Right lobe of liver (tissue), 6 donors: ENCODE measurements around the gene PRDM16. TPM values are rescaled to one million over a fixed set of nuclear protein-coding genes. Genes with fewer than 3 reads are reported as not detected.

Source experiments
- ATAC-seq, 4 donors: fragments of 200-7000 bp; cut with Tn5 transposase; one replicate each; pipeline ENCODE4 v1.9.1; 2020; ENCODE audit warnings: mild to moderate bottlenecking in 4 of 4, moderate library complexity in 4 of 4
- DNase-seq, 3 donors: peaks; one replicate each; pipeline ENCODE4 v3.0.0-alpha.2; 2020
- H3K27ac ChIP-seq, 3 donors: fragments of 200-600 bp; one replicate each; pipeline ENCODE4 v1.8.0; 2022
- H3K27me3 ChIP-seq, 2 donors: fragments of 200-600 bp; one replicate each; pipeline ENCODE4 v1.8.0; 2022
- H3K36me3 ChIP-seq, 4 donors: fragments of 200-600 bp; sonication (generic) in 1 of 4; one replicate each; pipeline versions ENCODE4 v1.5.1 to v1.8.0; 2017 to 2022; ENCODE audit warnings: control low read depth in 1 of 4
- H3K4me1 ChIP-seq, 4 donors: fragments of 200-600 bp; sonication (generic) in 1 of 4; one replicate each; pipeline versions ENCODE4 v1.5.1 to v1.8.0; 2017 to 2022; ENCODE audit warnings: control low read depth in 1 of 4
- H3K4me3 ChIP-seq, 3 donors: fragments of 200-600 bp; one replicate each; pipeline ENCODE4 v1.8.0; 2022
- H3K9me3 ChIP-seq, 4 donors: fragments of 200-600 bp; sonication (generic) in 1 of 4; one replicate each; pipeline versions ENCODE4 v1.5.1 to v1.8.0; 2017 to 2022; ENCODE audit warnings: control low read depth in 1 of 4
- POLR2A ChIP-seq: fragments of 450-650 bp; IDR thresholded peaks from one replicate; pipeline ENCODE4 v1.6.1; 2017; ENCODE audit warnings: antibody characterized with exemption, mild to moderate bottlenecking
- WGBS: methylation state at CpG from one replicate; pipeline ENCODE4 v1.1.6; 2018; ENCODE audit warnings: low coverage, low lambda C conversion rate; ENCODE audit not compliant: insufficient coverage; ENCODE audit errors: missing lambda C conversion rate; 5-methylcytosine and 5-hydroxymethylcytosine counted together
- intact Hi-C, 2 donors: fragments of 100-400 bp; cut with DNase I; formaldehyde crosslinking; loops; one replicate each; pipeline versions ENCODE4 v1.11.2 to v1.14.1; 2022
- total RNA-seq, 6 experiments: library from RNA; depleted of rRNA in 2 of 6; stranded (reverse); fragments of >200 nt in 2 of 6; fragmentation: NEBNext Ultra II Directional in 3 of 6; extraction: Animal tissue kit (Norgen Biotek cat#: 25700) in 3 of 6; gene quantifications; one replicate each; pipeline versions ENCODE4 v1.1.0 to v1.2.4, GENCODE V29; 2016 to 2023
- TF ChIP-seq, protein P1 (sequence below), 4 donors: fragments of 200-600 bp in 3 of 4; fragments of 450-650 bp in 1 of 4; IDR thresholded peaks; one replicate each; pipeline versions ENCODE4 v1.5.1 to v1.8.0; 2016 to 2022; ENCODE audit warnings: antibody characterized with exemption in 4 of 4, mild to moderate bottlenecking in 2 of 4
- donor health status: DM: no; HTN: yes; CAD: no.
- donor health status: DM: no; HTN: no; CAD: no.
- donor health status: DM: no; HTN: no; CAD: no.
- donor health status: DM: no; HTN: yes; CAD: no.
- donor health status: DM: no; HTN: yes; CAD: no.

Gene PRDM16
- total RNA-seq, 6 experiments from 2014 or later = 0.06 to 0.75 (median 0.28) TPM

DNA sequence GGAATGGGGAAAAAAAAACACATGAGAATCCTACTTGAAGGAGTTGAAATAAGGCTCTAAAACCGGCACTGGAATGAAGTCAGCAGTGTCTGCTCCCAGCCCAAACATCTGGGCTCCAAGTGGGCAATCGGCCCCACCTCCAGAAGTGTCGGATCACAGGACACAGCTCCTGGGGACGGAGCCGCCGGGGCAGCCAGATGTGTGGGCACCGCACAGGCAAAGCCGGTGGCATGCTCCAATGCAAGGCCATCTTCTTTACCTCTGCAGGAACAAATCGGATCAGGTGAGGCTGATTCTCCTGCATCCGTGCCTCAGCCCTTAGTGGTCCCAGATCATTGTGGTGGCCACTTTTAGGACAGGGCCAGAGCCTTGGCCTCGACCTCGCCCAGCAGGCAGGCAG lies 156.7 kb downstream of the PRDM16 start:
- Histone ChIP-seq H3K27me3 (no peaks in the 10 kb centered on the region), H3K27ac (no peak overlapping the region), H3K4me3 (no peak overlapping the region), H3K9me3 (no peaks in the 10 kb centered on the region), H3K36me3 (no peaks in the 10 kb centered on the region), H3K4me1 (no peaks in the 10 kb centered on the region)
- WGBS = 0% methylated on average over 1 of the region's 12 CpGs
- DNase-seq (no peak), ATAC-seq (no peak)
- TF ChIP-seq, protein P1, sequence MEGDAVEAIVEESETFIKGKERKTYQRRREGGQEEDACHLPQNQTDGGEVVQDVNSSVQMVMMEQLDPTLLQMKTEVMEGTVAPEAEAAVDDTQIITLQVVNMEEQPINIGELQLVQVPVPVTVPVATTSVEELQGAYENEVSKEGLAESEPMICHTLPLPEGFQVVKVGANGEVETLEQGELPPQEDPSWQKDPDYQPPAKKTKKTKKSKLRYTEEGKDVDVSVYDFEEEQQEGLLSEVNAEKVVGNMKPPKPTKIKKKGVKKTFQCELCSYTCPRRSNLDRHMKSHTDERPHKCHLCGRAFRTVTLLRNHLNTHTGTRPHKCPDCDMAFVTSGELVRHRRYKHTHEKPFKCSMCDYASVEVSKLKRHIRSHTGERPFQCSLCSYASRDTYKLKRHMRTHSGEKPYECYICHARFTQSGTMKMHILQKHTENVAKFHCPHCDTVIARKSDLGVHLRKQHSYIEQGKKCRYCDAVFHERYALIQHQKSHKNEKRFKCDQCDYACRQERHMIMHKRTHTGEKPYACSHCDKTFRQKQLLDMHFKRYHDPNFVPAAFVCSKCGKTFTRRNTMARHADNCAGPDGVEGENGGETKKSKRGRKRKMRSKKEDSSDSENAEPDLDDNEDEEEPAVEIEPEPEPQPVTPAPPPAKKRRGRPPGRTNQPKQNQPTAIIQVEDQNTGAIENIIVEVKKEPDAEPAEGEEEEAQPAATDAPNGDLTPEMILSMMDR (IDR thresholded peaks at IDR 0.05) = no peak
- no peak for TF ChIP-seq POLR2A
- intact Hi-C loops = no loop called here

DNA sequence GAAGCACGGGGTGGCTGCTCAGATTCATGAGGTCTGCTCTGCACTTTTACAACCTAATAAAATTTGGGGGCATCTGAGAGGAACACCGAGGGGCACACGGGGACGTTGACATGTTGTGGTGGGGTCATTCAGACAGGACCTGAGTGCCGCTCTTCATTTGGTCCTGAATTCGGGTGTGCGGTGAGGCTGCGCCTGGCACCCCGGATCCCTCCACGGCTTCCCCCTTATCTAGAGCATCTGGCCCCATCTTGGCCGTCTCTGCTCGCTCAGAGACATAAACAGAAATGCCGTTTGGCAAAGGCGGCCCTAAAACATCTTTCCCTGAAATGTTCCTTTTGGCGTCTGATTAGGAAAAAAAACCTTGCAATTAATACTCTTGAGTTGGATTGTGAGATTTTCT lies 157.2 kb downstream of the PRDM16 start:
- Histone ChIP-seq H3K4me1 (no peaks in the 10 kb centered on the region), H3K4me3 (no peak overlapping the region), H3K27me3 (no peaks in the 10 kb centered on the region), H3K36me3 (no peaks in the 10 kb centered on the region), H3K27ac (no peak overlapping the region), H3K9me3 (no peaks in the 10 kb centered on the region)
- intact Hi-C loops = no loop called here
- TF ChIP-seq, protein P1 (IDR thresholded peaks at IDR 0.05) = no peak
- no peak for TF ChIP-seq POLR2A
- WGBS = 83% methylated on average over 12 of the region's 15 CpGs
- ATAC-seq (no peak), DNase-seq (no peak)

DNA sequence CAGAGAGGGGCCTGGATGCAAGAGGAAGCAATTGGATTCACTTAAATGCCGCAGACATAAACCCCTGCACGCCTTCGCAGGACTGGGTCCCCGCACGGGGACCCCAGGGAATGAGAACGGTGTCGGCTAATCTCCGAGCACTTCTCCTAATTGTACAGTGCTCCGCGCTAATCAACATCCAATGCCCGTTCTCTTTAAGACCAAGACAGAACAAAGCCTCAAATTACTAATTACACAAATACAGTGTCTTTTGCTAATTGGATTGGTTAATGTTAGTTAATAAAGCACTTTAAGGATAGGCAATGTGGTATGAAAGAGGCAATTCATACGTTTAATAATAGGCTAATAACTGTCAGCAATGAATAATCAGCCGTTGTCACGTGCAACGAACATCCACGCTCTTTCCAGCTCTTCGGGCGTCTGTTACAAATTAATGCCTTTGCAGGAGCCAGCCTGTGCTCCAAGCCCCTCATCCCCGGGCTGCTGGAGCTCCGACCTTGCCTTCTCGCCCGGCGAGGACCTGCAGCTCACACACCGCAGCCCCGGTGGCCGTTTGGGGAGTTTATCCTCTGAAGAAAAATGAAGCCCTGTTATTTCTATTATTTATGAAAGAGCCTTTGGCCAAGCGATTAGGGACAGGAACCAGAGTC lies 157.8 kb downstream of the PRDM16 start:
- intact Hi-C loops = no loop called here
- no peak for TF ChIP-seq POLR2A
- TF ChIP-seq, protein P1 (IDR thresholded peaks at IDR 0.05) = no peak
- no peaks in the 10 kb centered on the region for H3K4me1 ChIP-seq
- H3K36me3 ChIP-seq = no peaks in the 10 kb centered on the region
- H3K4me3 ChIP-seq = no peak overlapping the region
- no peaks in the 10 kb centered on the region for H3K9me3 ChIP-seq
- H3K27ac ChIP-seq = no peak overlapping the region
- 66% methylated on average over 27 of the region's 27 CpGs for WGBS
- H3K27me3 ChIP-seq = no peaks in the 10 kb centered on the region
- ATAC-seq (no peak), DNase-seq (no peak)

DNA sequence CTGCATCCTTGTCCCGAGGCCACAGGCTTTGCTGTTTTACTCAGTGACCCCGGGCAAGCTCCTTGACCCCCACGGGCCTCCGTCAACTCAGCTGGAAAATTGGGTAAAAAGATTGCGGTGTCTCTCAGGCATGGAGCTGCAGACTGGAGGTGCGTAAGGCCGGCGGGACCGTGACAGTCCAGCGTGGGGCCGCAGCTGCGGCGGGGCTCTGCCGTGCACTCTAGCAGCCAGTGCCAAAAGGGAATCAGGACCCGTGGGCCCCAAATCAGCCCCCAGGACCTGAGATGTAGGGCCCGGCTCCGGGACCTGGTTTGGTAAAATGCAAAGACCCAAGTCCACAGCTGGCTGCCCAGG lies 158.3 kb downstream of the PRDM16 start:
- no peak overlapping the region for H3K27ac ChIP-seq
- DNase-seq (no peak), ATAC-seq (no peak)
- no peaks in the 10 kb centered on the region for H3K36me3 ChIP-seq
- no peak overlapping the region for H3K4me3 ChIP-seq
- TF ChIP-seq, protein P1 (IDR thresholded peaks at IDR 0.05) = no peak
- TF ChIP-seq POLR2A = no peak
- H3K27me3 ChIP-seq = no peaks in the 10 kb centered on the region
- H3K4me1 ChIP-seq = no peaks in the 10 kb centered on the region
- no peaks in the 10 kb centered on the region for H3K9me3 ChIP-seq
- intact Hi-C loops = no loop called here
- 66% methylated on average over 10 of the region's 17 CpGs for WGBS

GRCh38 chr1:3227893-3228292 lies 158.9 kb downstream of the PRDM16 start:
- 73% methylated on average over 14 of the region's 20 CpGs for WGBS
- Histone ChIP-seq H3K9me3 (no peaks in the 10 kb centered on the region), H3K4me1 (no peaks in the 10 kb centered on the region), H3K36me3 (no peaks in the 10 kb centered on the region), H3K27ac (no peak overlapping the region), H3K27me3 (no peaks in the 10 kb centered on the region), H3K4me3 (no peak overlapping the region)
- TF ChIP-seq, protein P1 (IDR thresholded peaks at IDR 0.05) = no peak
- TF ChIP-seq POLR2A = no peak
- no peak for ATAC-seq
- intact Hi-C loops = no loop called here
- no peak for DNase-seq
